GM18507 (cell line): ENCODE results near the gene NR5A1.

Source experiments
- DNase-seq: peaks from one replicate; pipeline ENCODE4 v3.0.0; 2011; ENCODE audit warnings: low read depth; ENCODE audit not compliant: insufficient read length; ENCODE audit errors: extremely low spot score
- FAIRE-seq: peaks from 2 replicates; lab custom pipeline; 2011; peaks lifted over from hg19 to GRCh38; lab: Jason Lieb, UNC

The NR5A1 gene

GRCh38 chr9:124471761-124472160 is 35.4 kb downstream of the NR5A1 start:
- FAIRE-seq (no peak), DNase-seq (no peak)

- DNase-seq = no peak
- no peak for FAIRE-seq
Measured at GRCh38 chr9:124470726-124471125, 36.5 kb downstream of the NR5A1 start.

DNA sequence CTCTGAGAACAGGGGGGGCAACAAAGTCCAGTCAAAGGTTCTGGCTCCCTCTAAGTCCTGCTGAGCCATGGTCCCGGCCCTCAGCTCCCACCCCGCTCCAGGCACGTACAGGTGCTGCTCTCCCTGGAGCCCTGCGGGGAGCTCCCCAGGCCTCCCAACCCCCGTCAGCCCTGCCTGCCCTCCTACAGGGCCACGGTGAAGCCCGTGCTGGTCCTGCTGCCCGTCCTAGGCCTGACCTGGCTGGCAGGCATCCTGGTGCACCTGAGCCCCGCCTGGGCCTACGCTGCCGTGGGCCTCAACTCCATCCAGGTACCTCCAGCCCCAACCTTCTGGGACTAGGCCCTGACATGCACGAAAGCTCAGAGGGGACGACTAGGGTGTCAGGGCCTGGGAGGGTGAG is 36.9 kb downstream of the NR5A1 start:
- no peak for FAIRE-seq

GRCh38 chr9:124469011-124469832 is 38.0 kb downstream of the NR5A1 start:
- FAIRE-seq = no peak
- DNase-seq = no peak

More for the DNA sequence above, 36.9 kb downstream of the NR5A1 start:
- DNase-seq = no peak

DNA sequence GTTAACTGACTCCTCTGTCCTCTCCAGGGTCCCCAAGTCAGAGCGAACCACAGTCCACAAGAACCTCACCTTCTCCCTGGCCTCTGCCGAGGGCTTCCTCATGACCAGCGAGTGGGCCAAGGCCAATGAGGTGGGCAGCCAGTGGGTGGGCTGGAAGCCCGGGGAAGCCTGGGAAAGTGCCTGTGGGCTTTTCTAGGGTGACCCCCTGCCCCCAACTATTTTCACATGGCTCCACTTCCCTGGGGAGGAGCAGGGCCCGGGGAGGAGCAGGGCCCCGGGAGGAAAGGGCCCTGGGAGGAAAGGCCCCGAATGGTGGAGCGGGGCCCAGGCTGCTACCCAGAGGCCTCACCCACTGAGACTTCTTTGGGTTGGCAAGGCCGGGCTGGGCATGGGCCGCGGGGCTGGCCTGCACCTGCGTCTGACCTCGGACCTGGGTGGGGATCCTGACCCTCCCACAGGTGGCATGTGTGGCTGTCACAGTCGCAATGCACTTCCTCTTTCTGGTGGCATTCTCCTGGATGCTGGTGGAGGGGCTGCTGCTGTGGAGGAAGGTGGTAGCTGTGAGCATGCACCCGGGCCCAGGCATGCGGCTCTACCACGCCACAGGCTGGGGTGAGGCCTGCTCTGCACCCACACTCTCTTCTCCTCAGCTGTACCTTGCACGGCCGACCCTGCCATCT is 39.0 kb downstream of the NR5A1 start:
- DNase-seq (no peak), FAIRE-seq (no peak)

DNA sequence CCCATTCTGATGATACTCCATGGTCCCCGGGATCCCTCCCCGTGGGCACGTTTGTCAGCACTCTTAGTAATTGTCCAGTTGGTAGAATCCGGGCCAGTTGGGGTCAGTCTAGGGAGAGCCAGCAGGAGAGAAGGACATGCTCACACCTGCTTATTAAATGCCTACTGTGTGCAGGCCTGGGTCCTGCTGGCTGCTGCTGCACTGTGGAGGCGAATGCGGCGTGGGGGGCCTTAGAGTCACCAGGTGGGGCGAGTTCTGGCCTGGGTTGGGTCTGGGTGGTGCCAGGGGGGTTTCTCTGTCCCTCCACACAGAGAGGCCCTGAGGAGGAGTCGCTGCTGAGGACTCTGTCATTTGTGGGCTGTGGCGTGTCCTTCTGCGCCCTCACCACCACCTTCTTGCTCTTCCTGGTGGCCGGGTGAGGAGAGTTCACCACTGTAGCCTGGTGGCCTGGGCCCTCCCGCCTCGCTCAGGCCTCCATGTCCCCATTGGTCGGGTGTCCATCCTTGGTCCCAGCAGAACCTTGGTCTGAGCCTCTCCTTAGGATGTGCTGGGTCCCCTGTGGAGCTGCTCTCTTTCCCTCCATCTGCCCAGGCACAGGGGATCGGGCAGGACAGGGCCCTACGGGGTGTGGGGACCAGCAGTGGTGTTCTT is 39.7 kb downstream of the NR5A1 start:
- FAIRE-seq (no peak), DNase-seq (no peak)

GRCh38 chr9:124465736-124466135 is 41.5 kb downstream of the NR5A1 start:
- DNase-seq = no peak
- FAIRE-seq = no peak

- FAIRE-seq (no peak), DNase-seq (no peak)
Measured at GRCh38 chr9:124462739-124463138, 44.5 kb downstream of the NR5A1 start.

- FAIRE-seq = no peak
- no peak for DNase-seq
Measured at GRCh38 chr9:124458441-124458840, 48.8 kb downstream of the NR5A1 start.

DNA sequence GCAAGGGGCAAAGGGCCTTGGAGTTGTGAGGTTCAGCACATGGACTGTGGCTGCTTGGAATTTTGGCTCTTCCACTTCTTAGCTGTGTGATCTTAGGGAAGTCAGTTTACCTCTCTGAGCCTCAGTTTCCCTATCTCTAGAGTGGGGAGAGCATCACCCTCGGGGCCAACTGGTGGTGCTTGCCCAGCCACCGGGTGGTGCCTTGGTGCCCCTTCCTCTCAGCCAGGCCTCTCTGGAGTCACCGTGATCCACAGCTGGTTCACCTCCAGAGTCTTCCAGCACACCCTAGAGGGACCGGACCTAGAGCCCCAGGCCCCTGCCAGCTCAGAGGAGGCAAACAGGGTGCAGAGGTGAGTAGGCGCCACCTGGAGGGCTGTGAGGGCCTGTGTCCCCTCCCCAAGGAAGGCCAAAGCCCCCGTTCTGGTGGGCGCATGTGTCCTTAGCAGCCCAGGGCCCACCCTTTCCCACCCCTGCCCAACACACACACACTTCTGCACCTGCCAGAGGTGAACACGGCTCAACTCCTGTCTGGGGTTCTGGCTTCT is 49.2 kb downstream of the NR5A1 start:
- FAIRE-seq = no peak
- DNase-seq = no peak

- FAIRE-seq = no peak
- DNase-seq = no peak
Measured at GRCh38 chr9:124457079-124457886, 49.9 kb downstream of the NR5A1 start.

DNA sequence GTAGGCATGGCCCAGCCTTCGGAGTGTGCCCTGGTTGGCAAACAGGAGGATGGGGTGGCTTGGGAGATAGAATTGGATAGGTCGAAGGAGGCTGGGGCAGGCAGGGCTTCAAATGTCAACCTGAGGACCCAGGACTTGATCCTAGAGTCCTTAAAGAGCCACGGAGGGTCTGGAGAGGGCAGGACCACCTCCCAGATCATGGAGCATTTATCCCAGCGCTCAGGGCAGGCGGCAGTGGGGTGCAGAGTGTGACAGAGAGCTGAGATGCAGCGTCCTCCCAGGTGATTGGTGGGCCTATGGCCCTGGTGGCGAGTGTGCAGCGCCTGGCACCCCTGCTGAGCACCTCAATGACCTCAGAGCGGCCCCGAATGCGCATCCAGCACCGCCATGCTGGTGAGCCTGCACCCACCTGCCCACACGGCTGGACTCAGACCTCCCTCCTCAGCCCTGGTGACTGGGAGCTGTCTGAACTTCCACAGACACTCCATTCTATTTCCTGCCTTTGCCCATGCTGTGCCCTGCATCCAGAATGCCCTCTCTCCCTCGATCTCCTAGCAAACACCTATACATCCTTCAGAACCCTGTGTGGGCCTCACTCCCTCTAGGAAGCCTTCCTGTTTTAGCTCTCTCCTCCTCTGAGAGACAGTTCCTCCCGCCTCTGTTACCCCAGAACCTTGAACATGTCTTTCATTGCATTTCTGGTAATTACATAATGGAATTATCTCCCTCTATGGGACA is 50.7 kb downstream of the NR5A1 start:
- FAIRE-seq = no peak
- DNase-seq = no peak

DNA sequence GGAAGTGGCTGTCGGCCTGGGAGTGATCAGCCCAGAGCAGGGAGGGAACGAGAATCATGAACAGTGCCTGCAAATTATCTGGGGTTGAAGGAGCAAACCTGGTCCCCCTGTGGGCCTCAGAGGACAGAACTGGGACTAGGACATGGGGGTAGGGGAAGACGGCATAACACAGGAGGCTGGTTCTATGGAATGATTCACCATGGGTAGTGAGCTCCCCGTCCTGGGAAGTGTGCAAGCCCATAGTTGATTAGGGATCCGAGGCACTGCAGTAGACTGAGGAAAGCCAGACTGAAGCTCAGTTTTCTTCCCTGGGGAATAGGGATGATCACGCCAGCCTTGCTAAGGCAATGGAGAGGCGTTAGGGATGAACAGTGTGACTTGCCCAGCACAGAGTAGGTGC is 51.4 kb downstream of the NR5A1 start:
- FAIRE-seq (no peak), DNase-seq (no peak)

- no peak for FAIRE-seq
- no peak for DNase-seq
Measured at GRCh38 chr9:124454791-124455443, 52.3 kb downstream of the NR5A1 start.

- no peak for FAIRE-seq
- DNase-seq = no peak
Measured at GRCh38 chr9:124454296-124454695, 52.9 kb downstream of the NR5A1 start.

- DNase-seq (no peak), FAIRE-seq (no peak)
Measured at GRCh38 chr9:124453586-124454191, 53.5 kb downstream of the NR5A1 start.

DNA sequence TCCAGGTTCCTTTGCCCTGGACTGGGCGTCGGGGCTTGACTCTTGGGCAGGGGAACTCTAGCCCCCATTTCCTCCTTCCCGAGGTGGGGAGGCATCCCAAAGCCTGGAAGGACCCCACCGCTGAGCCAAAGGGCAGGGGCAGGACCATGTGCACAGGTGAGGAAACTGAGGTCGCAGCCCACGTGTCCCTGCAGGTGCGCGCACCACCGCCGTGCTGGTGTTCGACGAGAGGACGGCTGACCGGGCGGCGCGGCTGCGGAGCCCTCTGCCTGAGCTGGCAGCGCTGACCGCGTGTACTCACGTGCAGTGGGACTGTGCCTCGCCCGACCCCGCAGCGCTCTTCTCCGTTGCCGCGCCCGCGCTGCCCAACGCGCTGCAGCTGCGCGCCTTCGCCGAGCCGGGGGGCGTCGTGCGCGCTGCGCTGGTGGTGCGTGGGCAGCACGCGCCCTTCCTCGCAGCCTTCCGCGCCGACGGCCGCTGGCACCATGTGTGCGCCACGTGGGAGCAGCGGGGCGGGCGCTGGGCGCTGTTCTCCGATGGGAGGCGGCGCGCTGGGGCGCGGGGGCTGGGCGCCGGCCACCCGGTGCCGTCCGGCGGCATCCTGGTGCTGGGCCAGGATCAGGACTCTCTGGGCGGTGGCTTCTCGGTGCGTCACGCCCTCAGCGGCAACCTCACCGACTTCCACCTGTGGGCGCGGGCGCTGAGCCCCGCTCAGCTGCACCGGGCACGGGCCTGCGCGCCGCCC is 54.2 kb downstream of the NR5A1 start:
- FAIRE-seq (no peak), DNase-seq (no peak)
